Measurements from ENCODE around the gene PTPRN2.
"Not testable (repeated sequence)": the region's sequence is repeated elsewhere in the genome, so short reads cannot be mapped to it uniquely, and the experiment has no call there.

Gene PTPRN2

GRCh38 chr7:158275711-158276413 lies 311.8 kb downstream of the PTPRN2 start:
- no peak for TF ChIP-seq POLR2A (IDR thresholded peaks at IDR 0.05; ENCODE audit: low read depth, low read length)
- FAIRE-seq (no peak), DNase-seq (ENCODE audit: insufficient read length, low spot score) (no peak)

- FAIRE-seq: no peak
- TF ChIP-seq POLR2A (IDR thresholded peaks at IDR 0.05; ENCODE audit: low read depth, low read length): no peak
- DNase-seq (ENCODE audit: insufficient read length, low spot score): no peak
Measured at GRCh38 chr7:158274996-158275395, 312.6 kb downstream of the PTPRN2 start.

- no peak for TF ChIP-seq POLR2A (IDR thresholded peaks at IDR 0.05; ENCODE audit: low read depth, low read length)
- FAIRE-seq: no peak
- DNase-seq (ENCODE audit: insufficient read length, low spot score): no peak
Measured at GRCh38 chr7:158274404-158274811, 313.2 kb downstream of the PTPRN2 start.

GRCh38 chr7:158273756-158274342 lies 313.8 kb downstream of the PTPRN2 start:
- not testable (repeated sequence) for DNase-seq (ENCODE audit: insufficient read length, low spot score); FAIRE-seq

- no peak for TF ChIP-seq POLR2A (IDR thresholded peaks at IDR 0.05; ENCODE audit: low read depth, low read length)
- DNase-seq (ENCODE audit: insufficient read length, low spot score): no peak
- FAIRE-seq: no peak
Measured at GRCh38 chr7:158273138-158273651, 314.4 kb downstream of the PTPRN2 start.

- no peak for TF ChIP-seq POLR2A (IDR thresholded peaks at IDR 0.05; ENCODE audit: low read depth, low read length)
- DNase-seq (ENCODE audit: insufficient read length, low spot score) (no peak), FAIRE-seq (no peak)
Measured at GRCh38 chr7:158272509-158273137, 315.0 kb downstream of the PTPRN2 start.

- FAIRE-seq (no peak), DNase-seq (ENCODE audit: insufficient read length, low spot score) (no peak)
- TF ChIP-seq POLR2A (IDR thresholded peaks at IDR 0.05; ENCODE audit: low read depth, low read length): no peak
Measured at GRCh38 chr7:158272091-158272490, 315.5 kb downstream of the PTPRN2 start.

- FAIRE-seq: no peak
- TF ChIP-seq POLR2A (IDR thresholded peaks at IDR 0.05; ENCODE audit: low read depth, low read length): no peak
- DNase-seq (ENCODE audit: insufficient read length, low spot score): no peak
Measured at GRCh38 chr7:158271646-158272045, 316.0 kb downstream of the PTPRN2 start.

GRCh38 chr7:158270856-158271413 lies 316.7 kb downstream of the PTPRN2 start:
- FAIRE-seq (no peak), DNase-seq (ENCODE audit: insufficient read length, low spot score) (no peak)
- no peak for TF ChIP-seq POLR2A (IDR thresholded peaks at IDR 0.05; ENCODE audit: low read depth, low read length)

GRCh38 chr7:158270106-158270775 lies 317.4 kb downstream of the PTPRN2 start:
- no peak for TF ChIP-seq POLR2A (IDR thresholded peaks at IDR 0.05; ENCODE audit: low read depth, low read length)
- FAIRE-seq (no peak), DNase-seq (ENCODE audit: insufficient read length, low spot score) (no peak)

GRCh38 chr7:158268816-158269535 lies 318.6 kb downstream of the PTPRN2 start:
- no peak for DNase-seq (ENCODE audit: insufficient read length, low spot score)
- FAIRE-seq: no peak
- TF ChIP-seq POLR2A (IDR thresholded peaks at IDR 0.05; ENCODE audit: low read depth, low read length): no peak

GRCh38 chr7:158267742-158268435 lies 319.7 kb downstream of the PTPRN2 start:
- DNase-seq (ENCODE audit: insufficient read length, low spot score): no peak

More at GRCh38 chr7:158267742-158268435, 319.7 kb downstream of the PTPRN2 start:
- TF ChIP-seq POLR2A (IDR thresholded peaks at IDR 0.05; ENCODE audit: low read depth, low read length): no peak
- no peak for FAIRE-seq
